ENCODE data around the gene NFAT5. TPM values are rescaled to one million over a fixed set of nuclear protein-coding genes. Genes with fewer than 3 reads are reported as not detected.

Gene NFAT5
- total RNA-seq, 1 donor from 2014 or later = 22.6 TPM

- no peak for DNase-seq (ENCODE audit: low spot score)
Observed at GRCh38 chr16:69590590-69590989, 24.8 kb downstream of the NFAT5 start.

GRCh38 chr16:69593751-69594255 is 28.0 kb downstream of the NFAT5 start:
- no peak for DNase-seq (ENCODE audit: low spot score)

GRCh38 chr16:69595127-69596036 is 29.6 kb downstream of the NFAT5 start:
- no peak for DNase-seq (ENCODE audit: low spot score)

- DNase-seq (ENCODE audit: low spot score) = no peak
Observed at GRCh38 chr16:69596801-69597200, 31.0 kb downstream of the NFAT5 start.

- DNase-seq (ENCODE audit: low spot score) = no peak
Observed at GRCh38 chr16:69598045-69598444, 32.3 kb downstream of the NFAT5 start.

GRCh38 chr16:69599731-69600130 is 34.0 kb downstream of the NFAT5 start:
- DNase-seq (ENCODE audit: low spot score) = no peak

- no peak for DNase-seq (ENCODE audit: low spot score)
Observed at GRCh38 chr16:69600202-69600601, 34.4 kb downstream of the NFAT5 start.

GRCh38 chr16:69601250-69601649 is 35.5 kb downstream of the NFAT5 start:
- DNase-seq (ENCODE audit: low spot score) = no peak

- no peak for DNase-seq (ENCODE audit: low spot score)
Observed at GRCh38 chr16:69606985-69607384, 41.2 kb downstream of the NFAT5 start.

GRCh38 chr16:69607674-69608073 is 41.9 kb downstream of the NFAT5 start:
- no peak for DNase-seq (ENCODE audit: low spot score)

- no peak for DNase-seq (ENCODE audit: low spot score)
Observed at GRCh38 chr16:69610356-69610755, 44.6 kb downstream of the NFAT5 start.

- DNase-seq (ENCODE audit: low spot score) = no peak
Observed at GRCh38 chr16:69611103-69611640, 45.4 kb downstream of the NFAT5 start.

- DNase-seq (ENCODE audit: low spot score) = peak; percentile 79
Observed at GRCh38 chr16:69613378-69614154, 47.8 kb downstream of the NFAT5 start.

- DNase-seq (ENCODE audit: low spot score) = no peak
Observed at GRCh38 chr16:69615528-69615927, 49.8 kb downstream of the NFAT5 start.

GRCh38 chr16:69616082-69616481 is 50.3 kb downstream of the NFAT5 start:
- no peak for DNase-seq (ENCODE audit: low spot score)

GRCh38 chr16:69618307-69618706 is 52.5 kb downstream of the NFAT5 start:
- DNase-seq (ENCODE audit: low spot score) = peak; percentile 41

GRCh38 chr16:69618721-69619120 is 53.0 kb downstream of the NFAT5 start:
- DNase-seq (ENCODE audit: low spot score) = no peak

- DNase-seq (ENCODE audit: low spot score) = peak; percentile 72
Observed at GRCh38 chr16:69619514-69619913, 53.7 kb downstream of the NFAT5 start.

GRCh38 chr16:69620573-69620972 is 54.8 kb downstream of the NFAT5 start:
- DNase-seq (ENCODE audit: low spot score) = peak; percentile 68

- no peak for DNase-seq (ENCODE audit: low spot score)
Observed at GRCh38 chr16:69621225-69621624, 55.5 kb downstream of the NFAT5 start.

GRCh38 chr16:69626256-69626655 is 60.5 kb downstream of the NFAT5 start:
- DNase-seq (ENCODE audit: low spot score) = no peak

GRCh38 chr16:69632828-69633227 is 67.1 kb downstream of the NFAT5 start:
- no peak for DNase-seq (ENCODE audit: low spot score)
